ENCODE data around the gene SCARF2.

DNA sequence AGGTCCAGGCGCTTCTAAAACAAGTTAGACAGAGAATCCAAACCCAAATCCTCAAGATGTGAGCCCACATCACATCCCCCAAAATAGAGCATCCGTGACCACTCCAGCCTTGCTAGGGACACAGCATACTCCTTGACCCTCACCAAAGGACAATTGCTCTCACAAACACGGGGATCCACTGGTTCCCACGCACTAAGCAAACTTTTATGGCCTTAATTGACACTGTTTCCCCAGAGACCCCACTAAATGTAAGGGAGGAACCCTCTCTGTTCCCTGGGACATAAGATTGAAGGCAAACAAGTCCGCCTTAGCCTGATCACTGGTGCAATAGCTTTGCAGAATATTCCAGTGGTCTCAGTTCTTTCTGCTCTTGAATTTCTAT, 23.6 kb downstream of the SCARF2 start:
- TF ChIP-seq CTCF (IDR thresholded peaks at IDR 0.05; ENCODE audit: poor library complexity, severe bottlenecking) (no peak), REST (IDR thresholded peaks at IDR 0.05; ENCODE audit: borderline replicate concordance) (no peak), EP300 (conservative IDR thresholded peaks at IDR 0.05; ENCODE audit: poor library complexity, severe bottlenecking) (no peak), RAD21 (conservative IDR thresholded peaks at IDR 0.05) (no peak), POLR2AphosphoS5 (IDR thresholded peaks at IDR 0.05) (no peak), SMC3 (conservative IDR thresholded peaks at IDR 0.05; ENCODE audit: poor library complexity) (no peak), TAF1 (IDR thresholded peaks at IDR 0.05; ENCODE audit: low read depth) (no peak)

Measured in neural cell (in vitro differentiated cells).